Measurements from ENCODE around the gene PIAS4. TPM values are rescaled to one million over a fixed set of nuclear protein-coding genes. Genes with fewer than 3 reads are reported as not detected.

The PIAS4 gene
- total and polyA plus RNA-seq, 9 of the 15 experiments (the other 6 are each of a cell fraction or from before 2014, with no cell fraction given): 0.27 to 34.9 (median 14.4) TPM

- CTCF ChIA-PET (ENCODE audit: low intra/inter-chr PET ratio): no interaction called here
- H3K79me2 ChIP-seq (ENCODE audit: control insufficient read depth, insufficient read depth, low read length): no peaks in the 10 kb centered on the region
- no peaks in the 10 kb centered on the region for H3K36me3 ChIP-seq (ENCODE audit: control insufficient read depth, insufficient read depth, low read length)
- no peak for FAIRE-seq
- POLR2A ChIA-PET: interaction anchor here (0.6 to 3.8 kb wide), 2 partner anchors 9 to 13 kb away, joined by 4 to 13 read pairs; no protein-coding TSS in a partner anchor
- H3K27ac ChIP-seq (ENCODE audit: extremely low read depth, low read depth, low read length): no peak overlapping the region
- H3K9ac ChIP-seq (ENCODE audit: insufficient read depth in 1 of 2, low read depth in 2 of 2, low read length in 2 of 2): 0 out of 4 replicates have a peak overlapping the region, but pooled peaks of 1 of the 2 experiments have one; percentile 45
- peaks cover 20 to 61% of the 10 kb centered on the region in 2 experiments for H3K4me1 ChIP-seq (replicated peaks in 1 of 2; ENCODE audit: control insufficient read depth in 2 of 2, insufficient read depth in 2 of 2, low read length in 2 of 2)
- BruUV-seq (replicated peaks): no TSS peak
- intact Hi-C loops (cut with micrococcal nuclease): no loop called here
- H4K20me1 ChIP-seq (replicated peaks; ENCODE audit: control insufficient read depth, insufficient read depth, low read length): no peaks in the 10 kb centered on the region
- no peaks in the 10 kb centered on the region for H3K9me1 ChIP-seq (ENCODE audit: control insufficient read depth, insufficient read depth, low read length)
- no peaks in the 10 kb centered on the region for H3K27me3 ChIP-seq (ENCODE audit: control insufficient read depth in 2 of 2, insufficient read depth in 2 of 2, low read length in 2 of 2)
- H3K9me3 ChIP-seq (replicated peaks; ENCODE audit: control insufficient read depth, insufficient read depth, low read depth, low read length): no peaks in the 10 kb centered on the region
- no peak for ATAC-seq
- 81% methylated on average over 6 of the region's 6 CpGs for WGBS (ENCODE audit: insufficient coverage, low coverage, missing lambda C conversion rate)
- DNase-seq (ENCODE audit: extremely low read depth in 1 of 4, low spot score in 3 of 4): no peak
- H2AFZ ChIP-seq (ENCODE audit: low read depth, low read length): no peak overlapping the region
- no peak overlapping the region for H3K4me3 ChIP-seq
- in situ Hi-C loops (cut with MboI): no loop called here
- H3K4me2 ChIP-seq (ENCODE audit: insufficient read depth, low read length): no peak overlapping the region
- TF ChIP-seq CEBPB (tag; IDR thresholded peaks at IDR 0.05): 0 out of 2 replicates have a peak, but pooled peaks have one; percentile 1
- TF ChIP-seq RHOXF2B (CRISPR knock-in tag; conservative IDR thresholded peaks at IDR 0.05): no peak
- TF ChIP-seq DACH1 (IDR thresholded peaks at IDR 0.05; ENCODE audit: partially characterized antibody): no peak
- TF ChIP-seq ZNF717 (CRISPR knock-in tag; IDR thresholded peaks at IDR 0.05): no peak
Measured at GRCh38 chr19:4080473-4080872, 72.9 kb downstream of the PIAS4 start.

DNA sequence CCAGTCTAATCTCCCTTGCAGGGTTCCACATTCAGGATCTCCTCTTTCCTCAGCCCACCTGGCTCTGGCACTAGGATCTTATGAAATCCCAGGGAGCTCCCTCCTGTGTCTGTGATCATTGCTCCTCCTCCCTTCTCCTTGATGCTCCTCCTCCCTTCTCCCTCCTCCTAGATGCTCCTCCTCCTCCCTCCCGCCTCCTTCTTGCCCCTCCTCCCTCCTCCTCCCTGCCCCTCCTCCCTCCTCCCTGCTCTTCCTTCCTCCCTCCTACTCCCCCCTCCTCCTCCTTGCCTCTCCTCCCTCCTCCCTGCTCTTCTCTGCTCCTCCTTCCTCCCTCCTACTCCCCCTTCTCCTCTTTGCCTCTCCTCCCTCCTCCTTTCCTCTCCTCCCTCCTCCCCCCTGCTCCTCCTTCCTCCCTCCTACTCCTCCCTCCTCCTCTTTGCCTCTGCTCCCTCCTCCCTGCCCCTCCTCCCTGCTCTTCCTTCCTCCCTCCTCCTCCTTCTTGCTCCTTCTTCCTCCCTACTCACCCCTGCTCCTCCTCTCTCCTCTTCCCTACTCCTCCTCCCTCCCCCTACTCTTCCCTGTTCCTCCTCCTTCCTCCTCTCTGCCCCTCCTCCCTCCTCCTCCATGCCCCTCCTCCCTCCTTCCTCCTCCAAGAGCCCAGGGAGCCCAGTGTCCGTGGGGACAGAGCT lies 74.0 kb downstream of the PIAS4 start:
- Histone ChIP-seq H3K9me3 (replicated peaks; ENCODE audit: control insufficient read depth, insufficient read depth, low read depth, low read length) (no peaks in the 10 kb centered on the region), H3K9ac (ENCODE audit: insufficient read depth in 1 of 2, low read depth in 2 of 2, low read length in 2 of 2) (peak overlapping the region in 1 of 2 experiments; percentile 79; a peak in 1 of 4 replicates), H3K27ac (ENCODE audit: extremely low read depth, low read depth, low read length) (no peak overlapping the region; the same call in 2 of the 3 replicates), H3K36me3 (ENCODE audit: control insufficient read depth, insufficient read depth, low read length) (no peaks in the 10 kb centered on the region), H4K20me1 (replicated peaks; ENCODE audit: control insufficient read depth, insufficient read depth, low read length) (no peaks in the 10 kb centered on the region), H3K4me1 (replicated peaks in 1 of 2; ENCODE audit: control insufficient read depth in 2 of 2, insufficient read depth in 2 of 2, low read length in 2 of 2) (peaks cover 20 to 66% of the 10 kb centered on the region in 2 experiments), H3K79me2 (ENCODE audit: control insufficient read depth, insufficient read depth, low read length) (no peaks in the 10 kb centered on the region), H3K27me3 (ENCODE audit: control insufficient read depth in 2 of 2, insufficient read depth in 2 of 2, low read length in 2 of 2) (no peaks in the 10 kb centered on the region), H2AFZ (ENCODE audit: low read depth, low read length) (peak overlapping the region; percentile 87), H3K9me1 (ENCODE audit: control insufficient read depth, insufficient read depth, low read length) (no peaks in the 10 kb centered on the region), H3K4me3 (no peak overlapping the region), H3K4me2 (ENCODE audit: insufficient read depth, low read length) (peak overlapping the region; percentile 24; the same call in 1 of the 2 replicates)
- ChIA-PET POLR2A (interaction anchor here (0.6 to 3.8 kb wide), 7 partner anchors 8 to 797 kb away, joined by 3 to 13 read pairs (median 3); partner anchors contain the start of gene EEF2), CTCF (ENCODE audit: low intra/inter-chr PET ratio) (no interaction called here)
- intact Hi-C loops (cut with micrococcal nuclease): no loop called here
- ATAC-seq: no peak; the same call in 2 of the 3 replicates
- peak; percentile 44 for FAIRE-seq
- WGBS (ENCODE audit: insufficient coverage, low coverage, missing lambda C conversion rate): no CpG with 5 or more reads among the region's 2 CpGs
- DNase-seq (ENCODE audit: extremely low read depth in 1 of 4, low spot score in 3 of 4): peak in 3 of 4 experiments; percentile 50 to 58 (median 52)
- in situ Hi-C loops (cut with MboI): no loop called here
- no TSS peak for BruUV-seq (replicated peaks)
- TF ChIP-seq, protein P1, sequence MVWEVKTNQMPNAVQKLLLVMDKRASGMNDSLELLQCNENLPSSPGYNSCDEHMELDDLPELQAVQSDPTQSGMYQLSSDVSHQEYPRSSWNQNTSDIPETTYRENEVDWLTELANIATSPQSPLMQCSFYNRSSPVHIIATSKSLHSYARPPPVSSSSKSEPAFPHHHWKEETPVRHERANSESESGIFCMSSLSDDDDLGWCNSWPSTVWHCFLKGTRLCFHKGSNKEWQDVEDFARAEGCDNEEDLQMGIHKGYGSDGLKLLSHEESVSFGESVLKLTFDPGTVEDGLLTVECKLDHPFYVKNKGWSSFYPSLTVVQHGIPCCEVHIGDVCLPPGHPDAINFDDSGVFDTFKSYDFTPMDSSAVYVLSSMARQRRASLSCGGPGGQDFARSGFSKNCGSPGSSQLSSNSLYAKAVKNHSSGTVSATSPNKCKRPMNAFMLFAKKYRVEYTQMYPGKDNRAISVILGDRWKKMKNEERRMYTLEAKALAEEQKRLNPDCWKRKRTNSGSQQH (CRISPR knock-in tag; IDR thresholded peaks at IDR 0.05): 0 out of 2 replicates have a peak, but pooled peaks have one; percentile 36
- TF ChIP-seq SNIP1 (IDR thresholded peaks at IDR 0.05; ENCODE audit: low read depth) (no peak), GABPB2 (CRISPR knock-in tag; conservative IDR thresholded peaks at IDR 0.05) (no peak), PHB2 (IDR thresholded peaks at IDR 0.05; ENCODE audit: low read depth) (peak; percentile 42; the same call in 1 of the 2 replicates), SMARCE1 (IDR thresholded peaks at IDR 0.05) (peak; percentile 73; the same call in 1 of the 2 replicates), HDAC1 (IDR thresholded peaks at IDR 0.05) (peak in 1 of 2 experiments; percentile 81; a peak in 2 of 4 replicates), POLR2B (IDR thresholded peaks at IDR 0.05; ENCODE audit: low read depth, partially characterized antibody) (peak; percentile 22), BCL6 (CRISPR knock-in tag; IDR thresholded peaks at IDR 0.05) (no peak), HLTF (IDR thresholded peaks at IDR 0.05) (peak; percentile 87)
- TF ChIP-seq, protein P2, sequence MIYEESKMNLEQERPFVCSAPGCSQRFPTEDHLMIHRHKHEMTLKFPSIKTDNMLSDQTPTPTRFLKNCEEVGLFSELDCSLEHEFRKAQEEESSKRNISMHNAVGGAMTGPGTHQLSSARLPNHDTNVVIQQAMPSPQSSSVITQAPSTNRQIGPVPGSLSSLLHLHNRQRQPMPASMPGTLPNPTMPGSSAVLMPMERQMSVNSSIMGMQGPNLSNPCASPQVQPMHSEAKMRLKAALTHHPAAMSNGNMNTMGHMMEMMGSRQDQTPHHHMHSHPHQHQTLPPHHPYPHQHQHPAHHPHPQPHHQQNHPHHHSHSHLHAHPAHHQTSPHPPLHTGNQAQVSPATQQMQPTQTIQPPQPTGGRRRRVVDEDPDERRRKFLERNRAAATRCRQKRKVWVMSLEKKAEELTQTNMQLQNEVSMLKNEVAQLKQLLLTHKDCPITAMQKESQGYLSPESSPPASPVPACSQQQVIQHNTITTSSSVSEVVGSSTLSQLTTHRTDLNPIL (CRISPR knock-in tag; IDR thresholded peaks at IDR 0.05): no peak
